Measurements from ENCODE around the gene PDCD4.

GRCh38 chr10:110897184-110897583, 25.5 kb downstream of the PDCD4 start:
- TF ChIP-seq FOXK1 (CRISPR knock-in tag; IDR thresholded peaks at IDR 0.05; ENCODE audit: borderline replicate concordance, low read depth) (no peak), ZBTB26 (CRISPR knock-in tag; IDR thresholded peaks at IDR 0.05; ENCODE audit: borderline replicate concordance) (no peak), GTF2F1 (IDR thresholded peaks at IDR 0.05; ENCODE audit: low read length) (no peak), MYC (CRISPR knock-in tag; IDR thresholded peaks at IDR 0.05; ENCODE audit: borderline replicate concordance) (no peak), ZNF639 (CRISPR knock-in tag; conservative IDR thresholded peaks at IDR 0.05) (no peak), CTCF (CRISPR knock-in tag; IDR thresholded peaks at IDR 0.05) (no peak), MXD1 (CRISPR knock-in tag; IDR thresholded peaks at IDR 0.05) (no peak), ZNF646 (CRISPR knock-in tag; IDR thresholded peaks at IDR 0.05) (no peak), MAZ (IDR thresholded peaks at IDR 0.05; ENCODE audit: borderline replicate concordance, low read depth, low read length) (no peak), MAZ (CRISPR knock-in tag; IDR thresholded peaks at IDR 0.05; ENCODE audit: low read depth) (no peak), USF2 (IDR thresholded peaks at IDR 0.05; ENCODE audit: low read depth, low read length) (no peak), USF2 (CRISPR knock-in tag; IDR thresholded peaks at IDR 0.05; ENCODE audit: borderline replicate concordance) (no peak), SMAD1 (CRISPR knock-in tag; IDR thresholded peaks at IDR 0.05; ENCODE audit: borderline replicate concordance, low read depth) (no peak), TBL1XR1 (IDR thresholded peaks at IDR 0.05; ENCODE audit: borderline replicate concordance, low read length, partially characterized antibody) (no peak), NR2C2 (CRISPR knock-in tag; IDR thresholded peaks at IDR 0.05; ENCODE audit: borderline replicate concordance) (no peak), TRIM22 (IDR thresholded peaks at IDR 0.05) (no peak)
